HCT116 (cell line): Measurements from ENCODE around the gene ZNF417. TPM values are rescaled to one million over a fixed set of nuclear protein-coding genes. Genes with fewer than 3 reads are reported as not detected.

Experiments
- ATAC-seq: fragments of 200-7000 bp; cut with Tn5 transposase; 2 replicates; pipeline ENCODE4 v1.9.1; 2020; ENCODE audit warnings: mild to moderate bottlenecking, moderate library complexity
- BruUV-seq: library from RNA; stranded (reverse); fragments of 400-500 nt; replicated peaks from 2 replicates; lab custom pipeline; 2021; lab: Mats Ljungman, UMichigan
- CTCF ChIA-PET: fragments of 300-600 bp; sonication (Branson Sonifier 250); formaldehyde crosslinking; loops from one replicate; lab custom pipeline; 2021; ENCODE audit warnings: antibody characterized with exemption; lab: Charles Lee
- POLR2A ChIA-PET: fragments of 300-600, 350-600 bp; sonication (Branson Sonifier 250); formaldehyde crosslinking; loops from one replicate; lab custom pipeline; 2021; ENCODE audit warnings: antibody characterized with exemption; lab: Charles Lee
- RAD21 ChIA-PET, 2 experiments: fragments of 300-600 bp; sonication (Branson Sonifier 250); formaldehyde crosslinking; loops; one replicate each; lab custom pipeline; 2023; ENCODE audit warnings: low total read pairs in 2 of 2; ENCODE audit not compliant: uncharacterized antibody in 2 of 2, unreplicated experiment in 2 of 2, low non-redundant PET in 1 of 2; lab: Charles Lee
- DNase-seq: peaks from one replicate; pipeline ENCODE4 v3.0.0-alpha.2; 2010; ENCODE audit warnings: low read depth, low spot score
- H2AFZ ChIP-seq: fragments of 200-600 bp; shearing (Covaris generic), sonication (generic); 2 replicates; pipeline ENCODE4 v1.6.1; 2017; ENCODE audit warnings: low read depth, mixed run types, mixed read lengths, antibody characterized with exemption, low read length; ENCODE audit not compliant: poor library complexity, severe bottlenecking
- H3K27ac ChIP-seq: 2 replicates; pipeline ENCODE4 v1.5.1; 2012; ENCODE audit warnings: low read depth, low read length
- H3K27me3 ChIP-seq: fragments of 200-600 bp; sonication (generic); 2 replicates; pipeline ENCODE4 v1.6.1; 2016; ENCODE audit warnings: mixed run types, low read length, mixed read lengths; ENCODE audit not compliant: insufficient read depth
- H3K36me3 ChIP-seq, 2 experiments: fragments of 200-500 bp in 1 of 2; fragments of 200-600 bp in 1 of 2; sonication (Bioruptor generic) in 1 of 2; sonication (generic) in 1 of 2; 2 replicates each; pipeline versions ENCODE4 v1.5.1 to v1.6.1; 2014 to 2016; ENCODE audit warnings: low read length in 2 of 2, inconsistent platforms in 1 of 2, mixed read lengths in 1 of 2, mixed run types in 1 of 2; ENCODE audit not compliant: insufficient read depth in 2 of 2, control insufficient read depth in 1 of 2
- H3K4me1 ChIP-seq, 2 experiments: fragments of 200-600 bp in 1 of 2; sonication (generic) in 1 of 2; 2 replicates each; pipeline versions ENCODE4 v1.5.1 to v1.6.1; 2012 to 2017; ENCODE audit warnings: low read length in 2 of 2, inconsistent platforms in 1 of 2, mild to moderate bottlenecking in 1 of 2, mixed read lengths in 1 of 2, mixed run types in 1 of 2, moderate library complexity in 1 of 2; ENCODE audit not compliant: insufficient read depth in 2 of 2, control insufficient read depth in 1 of 2
- H3K4me2 ChIP-seq: fragments of 200-600 bp; sonication (generic); 2 replicates; pipeline ENCODE4 v1.6.1; 2017; ENCODE audit warnings: mixed run types, low read length, mixed read lengths
- H3K4me3 ChIP-seq, 2 experiments: fragments of 200-600 bp in 1 of 2; sonication (generic) in 1 of 2; replicated peaks in 1 of 2; 2 replicates each; pipeline ENCODE4 v1.5.1; 2011 to 2016; ENCODE audit warnings: low read length in 2 of 2, control low read depth in 1 of 2, low read depth in 1 of 2, mild to moderate bottlenecking in 1 of 2, mixed read lengths in 1 of 2, mixed run types in 1 of 2
- H3K79me2 ChIP-seq: fragments of 200-600 bp; sonication (generic); 2 replicates; pipeline ENCODE4 v1.6.1; 2017; ENCODE audit warnings: mild to moderate bottlenecking, mixed run types, low read length, moderate library complexity, mixed read lengths; ENCODE audit not compliant: insufficient read depth
- H3K9ac ChIP-seq: fragments of 200-600 bp; sonication (generic); 2 replicates; pipeline ENCODE4 v1.6.1; 2016; ENCODE audit warnings: low read length, mixed read lengths
- H3K9me2 ChIP-seq: fragments of 200-600 bp; sonication (generic), shearing (Covaris generic); 2 replicates; pipeline ENCODE4 v1.6.1; 2017; ENCODE audit warnings: mixed run types, mild to moderate bottlenecking, moderate library complexity; ENCODE audit not compliant: insufficient read depth
- H3K9me3 ChIP-seq, 2 experiments: fragments of 200-500 bp in 1 of 2; fragments of 200-600 bp in 1 of 2; sonication (Bioruptor generic) in 1 of 2; sonication (generic) in 1 of 2; 2 replicates each; pipeline ENCODE4 v1.6.1; 2014 to 2017; ENCODE audit warnings: low read length in 2 of 2, mixed read lengths in 2 of 2, inconsistent platforms in 1 of 2, low read depth in 1 of 2, mild to moderate bottlenecking in 1 of 2, mixed run types in 1 of 2, moderate library complexity in 1 of 2; ENCODE audit not compliant: control insufficient read depth in 1 of 2, insufficient read depth in 1 of 2
- H4K20me1 ChIP-seq: fragments of 200-600 bp; sonication (generic), shearing (Covaris generic); 2 replicates; pipeline ENCODE4 v1.6.1; 2017; ENCODE audit warnings: mixed run types, mild to moderate bottlenecking, moderate library complexity; ENCODE audit not compliant: insufficient read depth
- ATF3 ChIP-seq: IDR thresholded peaks from 2 replicates; pipeline ENCODE4 v1.6.1; 2012
- CEBPB ChIP-seq: IDR thresholded peaks from 2 replicates; pipeline ENCODE4 v1.6.1; 2012; ENCODE audit warnings: low read depth
- CTCF ChIP-seq, 3 experiments: fragments of 200-600 bp in 1 of 3; sonication (generic) in 1 of 3; IDR thresholded peaks in 2 of 3; conservative IDR thresholded peaks in 1 of 3; 2 replicates each; pipeline ENCODE4 v1.5.1; 2012 to 2017; ENCODE audit warnings: low read depth in 2 of 3, low read length in 2 of 3, antibody characterized with exemption in 1 of 3, borderline replicate concordance in 1 of 3, control low read depth in 1 of 3, mild to moderate bottlenecking in 1 of 3, mixed read lengths in 1 of 3, mixed run types in 1 of 3, moderate library complexity in 1 of 3; ENCODE audit not compliant: insufficient read depth in 1 of 3
- ELF1 ChIP-seq: IDR thresholded peaks from 2 replicates; pipeline ENCODE4 v1.6.1; 2012; ENCODE audit warnings: low read depth, borderline replicate concordance
- EZH2phosphoT487 ChIP-seq: fragments of 200-600 bp; IDR thresholded peaks from 2 replicates; pipeline ENCODE4 v1.6.1; 2018; ENCODE audit warnings: antibody characterized with exemption, borderline replicate concordance
- FOSL1 ChIP-seq: IDR thresholded peaks from 2 replicates; pipeline ENCODE4 v1.6.1; 2012; ENCODE audit warnings: low read depth
- POLR2AphosphoS5 ChIP-seq: IDR thresholded peaks from 2 replicates; pipeline ENCODE4 v1.6.1; 2011; ENCODE audit warnings: mild to moderate bottlenecking, low read depth, low read length, moderate library complexity
- RAD21 ChIP-seq: IDR thresholded peaks from 2 replicates; pipeline ENCODE4 v1.6.1; 2012; ENCODE audit warnings: low read depth, mild to moderate bottlenecking
- SRF ChIP-seq: IDR thresholded peaks from 2 replicates; pipeline ENCODE4 v1.6.1; 2012; ENCODE audit warnings: low read depth
- TCF7L2 ChIP-seq: IDR thresholded peaks from 2 replicates; pipeline ENCODE4 v1.7.0; 2011; ENCODE audit warnings: borderline replicate concordance, inconsistent platforms; ENCODE audit not compliant: insufficient read depth, insufficient read length; ENCODE audit errors: extremely low read depth
- ZFX ChIP-seq: fragments of 450-650 bp; IDR thresholded peaks from 2 replicates; pipeline ENCODE4 v1.6.1; 2017
- intact Hi-C: fragments of 100-400 bp; cut with micrococcal nuclease; formaldehyde crosslinking; loops from 2 replicates; pipeline ENCODE4 v1.10.0; 2022
- total RNA-seq: library from RNA; stranded (reverse); gene quantifications from one replicate; pipeline ENCODE4 v1.2.1, GENCODE V29; 2021; ENCODE audit not compliant: unreplicated experiment

ZNF417 gene
- total RNA-seq, 1 experiment from 2014 or later: 6.8 TPM

- TF ChIP-seq CTCF (IDR thresholded peaks at IDR 0.05 in 2 of 3, conservative IDR thresholded peaks at IDR 0.05 in 1 of 3; ENCODE audit: borderline replicate concordance in 1 of 3, insufficient read depth in 1 of 3, low read depth in 2 of 3, low read length in 2 of 3) (no peak), ZFX (no peak)
These were observed 33.3 kb upstream of the ZNF417 start (continued) for GRCh38 chr19:57949702-57950101.

- intact Hi-C loops: no loop called here
- ATAC-seq (no peak), DNase-seq (no peak)
- Histone ChIP-seq H3K27me3 (no peaks in the 10 kb centered on the region), H3K27ac (no peak overlapping the region), H3K79me2 (no peaks in the 10 kb centered on the region), H4K20me1 (no peaks in the 10 kb centered on the region), H3K4me2 (no peak overlapping the region), H3K4me1 (no peaks in the 10 kb centered on the region), H2AFZ (no peak overlapping the region), H3K9ac (no peak overlapping the region), H3K4me3 (no peak overlapping the region), H3K36me3 (no peaks in the 10 kb centered on the region), H3K9me2 (no peaks in the 10 kb centered on the region), H3K9me3 (peaks cover 0 to 18% of the 10 kb centered on the region in 2 experiments; a peak in 2 of 4 replicates)
- BruUV-seq: no TSS peak
- RAD21 ChIA-PET: no interaction called here
- POLR2A ChIA-PET: no interaction called here
- CTCF ChIA-PET: no interaction called here
- TF ChIP-seq RAD21 (no peak), CEBPB (no peak), ZFX (no peak), FOSL1 (no peak), ELF1 (no peak), ATF3 (no peak), SRF (no peak), POLR2AphosphoS5 (no peak), TCF7L2 (no peak), EZH2phosphoT487 (no peak)
These were observed 32.9 kb upstream of the ZNF417 start for GRCh38 chr19:57949296-57949695.
